GM12891 (cell line): ENCODE data around the gene OR10H3.
"Not testable (repeated sequence)": the region's sequence is repeated elsewhere in the genome, so short reads cannot be mapped to it uniquely, and the experiment has no call there.

Source experiments
- DNase-seq: peaks from one replicate; pipeline ENCODE4 v3.0.0; 2011; ENCODE audit warnings: low spot score; ENCODE audit not compliant: insufficient read length
- FAIRE-seq: peaks from 2 replicates; lab custom pipeline; 2011; peaks lifted over from hg19 to GRCh38; lab: Jason Lieb, UNC
- PAX5 ChIP-seq: IDR thresholded peaks from 2 replicates; pipeline ENCODE4 v1.6.1; 2011; ENCODE audit warnings: low read length, moderate library complexity, mild to moderate bottlenecking; ENCODE audit not compliant: insufficient read depth, severe bottlenecking
- POLR2A ChIP-seq: IDR thresholded peaks from 2 replicates; pipeline ENCODE4 v1.6.1; 2011; ENCODE audit warnings: low read depth, low read length, control low read depth
- POLR2AphosphoS5 ChIP-seq: IDR thresholded peaks from 2 replicates; pipeline ENCODE4 v1.6.1; 2011; ENCODE audit warnings: low read depth, low read length, control low read depth
- POU2F2 ChIP-seq: IDR thresholded peaks from 2 replicates; pipeline ENCODE4 v1.6.1; 2011; ENCODE audit warnings: low read depth, mild to moderate bottlenecking, control low read depth, low read length, moderate library complexity
- SPI1 ChIP-seq: IDR thresholded peaks from 2 replicates; pipeline ENCODE4 v1.6.1; 2011; ENCODE audit warnings: low read depth, low read length, control low read depth
- TAF1 ChIP-seq: IDR thresholded peaks from 2 replicates; pipeline ENCODE4 v1.6.1; 2011; ENCODE audit warnings: low read depth, low read length, control low read depth

The OR10H3 gene

DNA sequence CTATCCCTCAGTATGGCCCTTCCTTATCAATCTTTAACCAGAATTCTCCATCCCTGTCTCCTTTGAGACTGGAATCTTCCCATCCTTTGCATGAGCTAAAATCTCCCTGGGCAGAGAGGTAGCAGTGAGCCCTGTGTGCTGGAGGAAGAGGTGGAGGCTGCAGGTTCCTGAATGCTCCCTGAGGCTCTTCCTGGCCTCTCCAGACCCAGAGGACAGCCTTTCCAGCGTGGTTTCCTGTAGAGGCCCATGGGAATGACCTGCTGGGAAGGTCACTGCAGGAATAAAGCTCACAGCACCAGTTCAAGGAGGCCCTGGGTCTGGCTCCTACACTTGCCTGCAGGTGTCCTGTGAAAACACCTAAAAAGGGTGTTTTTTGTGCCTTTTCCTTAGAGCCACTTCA is 5.4 kb upstream of the OR10H3 start:
- TF ChIP-seq POU2F2 (no peak), PAX5 (no peak), TAF1 (no peak), POLR2A (no peak), POLR2AphosphoS5 (no peak), SPI1 (no peak)
- DNase-seq (no peak), FAIRE-seq (no peak)

DNA sequence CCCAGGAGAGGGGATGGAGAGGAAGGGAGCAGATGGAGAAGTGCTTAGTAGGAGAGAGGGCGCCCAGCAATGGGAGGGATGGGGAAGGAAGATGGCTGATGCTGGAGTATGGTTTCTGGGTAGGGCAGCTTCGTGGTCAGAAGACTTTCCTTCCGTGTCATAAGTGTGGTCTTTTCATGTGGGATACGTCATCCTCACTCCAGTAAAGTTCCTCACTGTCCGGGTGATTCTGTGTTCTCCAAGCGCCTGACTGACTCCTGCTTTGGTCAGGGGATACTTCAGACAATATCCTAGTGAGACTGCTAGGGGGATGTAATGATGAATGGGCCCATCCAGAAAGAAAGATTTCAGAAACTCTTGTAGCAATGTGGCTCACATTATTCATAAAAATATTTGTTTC is 3.9 kb upstream of the OR10H3 start:
- DNase-seq, result no peak
- no peak for TF ChIP-seq POU2F2
- TF ChIP-seq POLR2AphosphoS5, result no peak
- no peak for TF ChIP-seq POLR2A
- TF ChIP-seq PAX5, result no peak
- TF ChIP-seq SPI1, result no peak
- TF ChIP-seq TAF1, result no peak
- no peak for FAIRE-seq

DNA sequence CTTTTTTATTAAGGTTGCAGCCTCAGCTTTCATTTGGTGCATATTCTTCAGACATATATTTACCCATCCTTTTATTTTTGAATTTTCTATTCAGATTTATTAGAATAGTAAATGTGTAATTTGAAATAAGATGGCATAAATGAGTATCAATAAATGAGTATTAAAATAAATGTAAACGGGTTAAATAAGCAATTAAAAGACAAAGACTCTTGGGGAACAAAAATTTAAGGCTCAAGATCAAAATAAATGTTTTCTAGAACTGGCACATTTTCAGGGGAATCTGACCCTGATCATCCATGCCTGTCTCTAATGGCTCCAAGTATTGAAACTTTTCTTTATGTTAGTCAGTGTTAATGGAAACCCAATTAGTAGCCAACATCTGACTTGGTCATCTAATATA is 3.0 kb downstream of the OR10H3 start:
- FAIRE-seq (no peak), DNase-seq (no peak)
- TF ChIP-seq POLR2A, result no peak
- TF ChIP-seq POU2F2, result no peak
- TF ChIP-seq PAX5, result no peak
- no peak for TF ChIP-seq SPI1
- TF ChIP-seq TAF1, result no peak
- TF ChIP-seq POLR2AphosphoS5, result no peak

DNA sequence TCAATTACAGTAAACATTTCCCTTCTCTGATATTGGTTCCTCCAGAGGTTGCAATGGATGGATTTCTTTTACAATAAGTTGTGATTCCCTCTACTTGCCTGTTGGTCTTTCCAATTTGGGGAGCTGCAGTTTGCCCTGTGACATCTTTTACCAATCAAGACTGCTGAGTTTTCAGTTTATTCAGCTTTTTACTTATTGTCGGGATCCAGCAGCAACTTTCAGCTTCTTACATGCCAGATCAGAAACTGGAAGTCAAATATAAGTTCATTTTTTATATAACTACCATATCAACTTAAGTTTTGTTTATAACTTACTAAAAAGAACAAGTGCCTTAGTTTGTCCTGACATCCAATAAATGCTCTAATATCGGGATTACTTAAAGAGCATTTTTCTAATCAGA is 10.5 kb downstream of the OR10H3 start:
- DNase-seq (no peak), FAIRE-seq (no peak)
- TF ChIP-seq POLR2AphosphoS5 (no peak), POLR2A (no peak), POU2F2 (no peak), SPI1 (no peak), TAF1 (no peak), PAX5 (no peak)

DNA sequence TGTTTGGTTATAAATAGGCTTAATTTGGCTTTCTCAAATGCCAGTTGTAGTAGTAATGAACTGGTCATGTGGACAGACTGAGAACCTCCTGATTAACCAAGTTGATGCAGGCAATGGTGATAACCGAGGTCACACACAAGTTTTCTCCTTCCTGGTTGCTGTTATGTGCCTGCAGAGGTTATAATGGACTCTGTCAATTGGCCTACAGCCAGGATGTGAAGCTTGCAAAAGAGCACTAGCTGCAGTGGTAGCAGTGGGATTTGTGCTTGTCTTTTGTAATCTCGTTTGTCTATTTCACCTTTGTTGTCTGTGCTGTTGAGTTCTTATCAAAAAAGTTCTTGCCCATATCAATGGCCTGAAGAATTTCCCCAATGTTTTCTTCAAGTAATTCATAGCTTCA is 20.6 kb downstream of the OR10H3 start:
- TF ChIP-seq POLR2A (no peak), PAX5 (no peak), SPI1 (no peak), TAF1 (no peak), POLR2AphosphoS5 (no peak), POU2F2 (no peak)
- DNase-seq, result no peak
- no peak for FAIRE-seq

- FAIRE-seq (no peak), DNase-seq (no peak)
- TF ChIP-seq POLR2AphosphoS5 (no peak), POU2F2 (no peak), POLR2A (no peak), PAX5 (no peak), SPI1 (no peak), TAF1 (no peak)
These were observed 22.3 kb downstream of the OR10H3 start for GRCh38 chr19:15759962-15760565.

DNA sequence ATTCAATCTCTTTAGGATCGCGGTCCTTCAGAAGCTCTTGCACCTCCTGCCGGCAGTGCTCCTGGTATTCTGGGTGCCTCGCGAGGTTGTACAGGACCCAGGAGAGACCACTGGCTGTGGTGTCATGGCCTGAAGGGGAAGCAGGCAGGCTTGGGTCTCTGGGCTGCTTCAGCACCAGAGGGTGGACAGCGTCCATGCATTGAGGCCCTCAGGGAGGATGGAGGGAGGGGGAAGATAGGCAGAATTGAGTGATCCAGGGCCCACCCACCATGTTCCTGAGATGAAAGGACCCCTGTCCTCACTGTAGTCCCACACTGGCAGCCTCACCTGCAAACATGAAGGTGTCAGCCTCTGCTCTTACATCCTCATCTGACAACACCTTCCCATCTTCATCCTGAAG is 31.8 kb downstream of the OR10H3 start:
- no peak for FAIRE-seq
- TF ChIP-seq POU2F2 (no peak), TAF1 (no peak), PAX5 (no peak), POLR2AphosphoS5 (no peak), POLR2A (no peak), SPI1 (no peak)
- no peak for DNase-seq

- FAIRE-seq, DNase-seq: not testable (repeated sequence)
These were observed 36.4 kb downstream of the OR10H3 start for GRCh38 chr19:15774159-15774558.

DNA sequence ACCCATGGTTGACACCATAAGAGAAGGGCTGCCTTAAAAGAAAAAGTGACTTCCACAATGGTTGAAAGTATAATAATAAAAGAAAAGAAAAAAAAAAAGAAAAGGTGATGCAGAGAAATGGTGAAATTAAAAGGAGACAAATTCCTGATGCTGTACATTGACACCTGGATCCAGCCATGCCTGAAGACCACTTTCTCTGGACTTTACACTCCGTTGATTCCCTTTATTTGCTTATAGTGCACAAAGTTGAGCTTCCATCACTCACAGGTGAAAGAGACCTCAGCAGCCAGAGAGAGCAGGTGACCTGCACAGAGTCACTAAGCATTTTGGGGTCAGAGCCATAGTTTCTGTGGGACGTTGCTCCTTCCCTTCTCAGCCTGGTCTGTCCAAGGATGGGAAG is 37.5 kb downstream of the OR10H3 start:
- FAIRE-seq, result no peak

GRCh38 chr19:15776264-15776663 is 38.5 kb downstream of the OR10H3 start:
- FAIRE-seq (no peak), DNase-seq (no peak)
- TF ChIP-seq POLR2A (no peak), SPI1 (no peak), POU2F2 (no peak)

More for the DNA sequence above, 37.5 kb downstream of the OR10H3 start:
- no peak for TF ChIP-seq POLR2AphosphoS5
- TF ChIP-seq POU2F2, result no peak
- no peak for TF ChIP-seq TAF1
- no peak for DNase-seq

DNA sequence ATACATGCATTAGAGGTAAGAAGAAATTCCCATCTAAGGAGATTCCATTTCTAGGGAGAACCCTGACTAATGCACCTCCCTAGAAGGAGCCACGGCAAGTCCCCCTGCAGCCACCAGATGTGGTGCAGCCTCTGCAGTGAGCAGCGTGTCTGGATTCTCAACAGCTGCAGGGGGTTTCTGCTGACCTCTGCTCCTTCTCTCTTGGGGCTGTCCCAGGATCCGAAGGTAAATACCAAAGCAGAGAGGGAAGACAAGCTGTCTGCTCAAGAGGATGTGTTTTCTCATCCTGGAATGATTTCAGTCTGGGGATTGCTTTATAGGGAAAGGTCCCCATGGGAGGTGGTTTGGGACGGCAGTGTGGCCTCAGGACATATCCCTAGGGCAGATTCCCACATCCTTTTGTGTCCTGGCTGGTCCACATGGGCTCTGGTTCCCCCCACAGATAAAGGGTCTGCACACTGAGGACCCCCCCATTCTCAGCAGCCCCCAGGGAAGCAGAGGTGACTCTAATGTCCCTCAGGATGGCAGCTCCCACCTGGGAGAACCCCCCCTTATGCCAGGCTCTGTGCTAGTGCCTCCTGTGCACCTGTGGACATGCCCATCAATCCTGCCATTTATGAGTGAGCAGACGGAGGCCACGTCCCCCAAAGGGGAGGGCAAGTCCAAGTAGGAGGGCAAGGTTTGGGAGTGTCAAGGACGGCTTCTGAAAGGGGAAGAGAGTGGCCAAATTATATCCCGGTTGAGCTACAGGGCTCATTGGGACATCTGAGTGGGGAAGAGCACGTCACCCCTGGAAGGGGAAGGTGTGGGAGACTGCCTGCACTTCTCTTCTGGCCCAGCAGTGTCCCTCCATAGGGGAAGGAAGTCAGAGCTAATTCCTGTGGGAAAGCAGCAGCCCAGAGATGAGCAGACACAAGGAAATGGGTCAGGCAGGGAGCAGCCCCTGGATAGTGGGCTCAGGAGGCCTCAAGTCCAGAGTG is 39.5 kb downstream of the OR10H3 start:
- DNase-seq, result no peak
- no peak for FAIRE-seq
- TF ChIP-seq POU2F2 (no peak), PAX5 (no peak), TAF1 (no peak), POLR2A (no peak), SPI1 (no peak), POLR2AphosphoS5 (no peak)
